CD4-positive, alpha-beta T cell treated with Interleukin-21 for 1 hour (primary cell): Measurements from ENCODE around the gene ADAMTSL5.
"Not testable (repeated sequence)": the region's sequence is repeated elsewhere in the genome, so short reads cannot be mapped to it uniquely, and the experiment has no call there.

ENCODE experiments used
- DNase-seq: peaks from one replicate; pipeline ENCODE4 v3.0.0-alpha.2; 2020

Gene ADAMTSL5

DNA sequence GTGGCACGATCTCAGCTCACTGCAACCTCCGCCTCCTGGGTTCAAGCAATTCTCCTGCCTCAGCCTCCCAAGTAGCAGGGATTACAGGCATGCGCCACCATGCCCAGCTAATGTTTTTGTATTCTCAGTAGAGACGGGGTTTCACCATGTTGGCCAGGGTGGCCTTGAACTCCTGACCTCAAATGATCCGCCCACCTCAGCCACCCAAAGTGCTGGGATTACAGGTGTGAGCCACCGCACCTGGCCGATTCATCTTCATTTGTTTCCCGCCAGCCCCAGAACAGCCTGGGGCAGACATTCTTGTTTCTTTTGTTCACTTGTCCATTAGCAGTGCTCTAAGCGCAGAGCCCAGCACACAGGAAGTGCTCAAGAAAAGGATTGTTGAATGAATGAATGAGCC is 35.8 kb downstream of the ADAMTSL5 start:
- not testable (repeated sequence) for DNase-seq

DNA sequence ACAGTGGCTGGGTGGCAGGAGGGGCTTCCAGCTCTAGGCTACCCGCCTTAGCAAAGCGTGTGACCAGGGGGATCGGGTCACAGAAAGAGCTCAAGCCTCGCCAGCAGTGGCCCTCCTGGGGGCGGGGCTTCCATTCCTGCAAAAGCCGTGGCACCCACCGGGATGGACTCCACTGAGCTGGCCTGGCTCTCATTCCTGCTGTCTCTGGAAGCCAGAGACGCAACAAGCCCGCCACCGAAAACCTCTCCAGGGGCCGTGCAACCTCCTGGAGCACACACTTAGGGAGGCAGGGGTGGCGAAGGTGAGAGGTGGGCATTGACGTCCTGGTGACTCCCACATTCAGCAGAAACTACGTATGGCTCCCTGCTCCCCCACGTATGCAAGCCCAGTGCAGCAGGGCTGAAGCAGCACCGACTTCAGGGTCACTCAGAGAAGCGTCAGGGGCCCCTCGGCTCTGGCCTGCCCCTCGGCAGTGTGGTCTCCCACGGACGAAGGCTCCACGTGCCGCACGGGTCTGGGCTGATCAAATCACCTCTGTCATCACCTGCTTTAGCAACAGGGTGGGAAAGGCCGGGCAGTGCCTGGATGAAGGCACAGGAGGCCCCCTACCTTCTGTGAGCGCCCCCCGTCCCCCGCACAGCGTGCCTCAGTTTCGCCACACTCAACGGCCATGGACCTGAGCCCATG is 36.9 kb downstream of the ADAMTSL5 start:
- no peak for DNase-seq

GRCh38 chr19:1474765-1475351 is 38.0 kb downstream of the ADAMTSL5 start:
- no peak for DNase-seq

DNA sequence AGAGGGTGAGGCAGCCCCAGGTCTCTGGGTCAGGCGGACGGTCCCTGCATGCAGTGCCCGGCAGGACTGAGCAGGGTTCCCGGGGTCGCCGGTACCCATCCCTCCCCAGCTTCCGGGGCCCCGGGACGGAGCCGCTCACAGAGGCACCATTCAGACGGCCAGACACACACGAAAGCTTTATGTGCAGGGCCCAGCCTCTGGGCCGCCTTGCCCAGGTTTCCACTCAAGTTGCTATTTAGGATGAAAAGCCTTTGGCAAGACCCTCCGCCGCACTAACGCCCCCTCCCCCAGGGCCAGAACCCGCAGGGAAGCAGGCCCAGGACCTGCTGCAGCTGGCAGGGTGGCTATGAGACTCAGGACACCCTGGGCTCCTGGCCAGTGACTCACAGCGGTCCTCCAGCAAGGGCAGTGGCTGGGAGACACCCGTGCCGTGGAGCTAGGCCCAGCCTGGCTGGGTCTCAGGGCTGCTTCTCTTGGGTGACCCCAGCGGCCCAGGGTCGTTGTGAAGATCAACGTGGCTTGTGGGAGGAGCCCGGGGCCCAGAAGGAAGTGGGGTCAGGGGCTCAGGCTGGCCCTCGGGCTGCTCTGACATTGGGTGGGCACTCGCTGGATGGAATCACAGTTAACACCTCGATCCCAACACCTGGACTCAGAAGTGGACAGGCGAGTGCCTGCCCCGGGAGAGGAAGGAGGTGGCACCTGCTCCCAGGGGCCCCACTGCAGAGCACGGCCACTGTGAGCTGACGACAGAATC is 38.6 kb downstream of the ADAMTSL5 start:
- no peak for DNase-seq

DNA sequence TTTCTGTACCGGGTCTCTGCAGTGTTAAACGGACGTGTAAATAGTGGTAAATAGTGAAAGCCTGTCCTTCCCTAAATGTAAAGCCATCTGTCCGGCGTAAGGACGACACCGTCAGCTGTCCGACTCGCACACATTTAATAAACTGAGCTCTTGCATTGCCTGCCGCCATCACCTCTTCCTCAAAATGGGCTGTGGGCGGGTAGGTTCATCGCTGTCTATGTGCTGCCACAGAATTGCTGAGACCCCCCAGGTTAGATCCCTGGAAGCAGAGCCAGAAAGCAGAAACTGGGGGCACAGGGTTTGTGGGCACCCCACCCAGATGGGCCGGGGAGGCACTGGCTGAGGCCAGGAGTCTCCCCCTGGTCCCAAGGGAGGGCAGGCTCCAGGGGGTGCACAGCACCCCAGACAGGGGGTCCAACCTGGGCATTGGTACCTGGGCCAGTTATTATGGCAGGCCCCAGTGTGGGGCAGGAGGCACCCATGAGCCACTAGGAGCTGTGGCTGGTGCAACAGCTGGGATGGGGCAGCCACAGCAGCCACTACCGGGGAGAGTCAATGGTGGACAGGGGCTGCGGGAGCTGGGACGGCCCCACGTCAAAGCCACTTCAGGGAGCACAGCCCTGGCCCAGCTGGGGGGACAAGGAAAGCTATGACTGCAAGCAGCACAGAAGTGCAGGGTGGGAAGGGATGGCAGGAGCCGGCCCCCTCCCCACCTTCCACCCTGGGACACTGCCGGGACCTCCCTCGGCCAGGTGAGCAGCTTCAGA is 39.6 kb downstream of the ADAMTSL5 start:
- DNase-seq = no peak

DNA sequence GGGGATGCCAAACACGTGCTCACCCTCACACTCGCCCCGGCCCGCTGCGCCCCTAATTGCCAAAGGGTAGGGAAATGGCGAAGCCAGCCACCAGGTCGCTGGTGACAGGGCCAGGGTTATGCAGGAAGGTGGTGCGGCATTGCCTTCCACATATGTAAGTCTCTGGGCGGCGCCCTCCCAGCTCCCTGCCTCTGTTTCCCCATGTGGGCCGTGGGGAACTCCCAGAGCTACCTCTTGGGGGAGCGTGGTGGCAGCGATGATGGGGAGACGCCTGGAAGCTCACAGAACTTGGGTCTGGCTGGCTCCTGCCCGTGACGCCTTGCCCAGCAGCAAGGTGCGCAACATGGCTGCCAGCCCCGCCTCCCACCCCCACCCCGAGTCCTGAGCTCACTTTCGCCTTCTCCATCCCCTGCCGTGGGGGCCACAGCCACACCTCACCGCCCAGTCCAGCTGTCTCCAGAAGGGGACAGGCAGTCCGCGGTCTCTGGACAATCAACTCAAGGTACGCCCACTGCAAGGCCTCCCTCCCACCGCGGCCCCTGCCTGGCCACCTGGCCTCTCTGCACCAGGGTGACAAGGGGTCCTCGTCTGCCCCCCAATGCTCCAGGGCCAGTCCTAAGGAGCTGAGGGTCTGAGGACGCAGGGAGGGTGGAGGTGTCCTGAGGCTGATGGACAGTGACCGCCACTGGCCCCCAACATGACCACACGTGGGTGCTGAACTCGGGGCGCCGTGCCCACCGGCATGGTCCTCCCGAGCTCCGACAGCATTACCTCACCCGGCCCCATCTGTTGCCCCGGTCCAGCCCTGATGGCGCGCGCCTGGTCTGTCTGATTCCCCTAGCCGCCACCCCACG is 40.4 kb downstream of the ADAMTSL5 start:
- no peak for DNase-seq

GRCh38 chr19:1471515-1472160 is 41.2 kb downstream of the ADAMTSL5 start:
- peak; percentile 22 for DNase-seq

DNA sequence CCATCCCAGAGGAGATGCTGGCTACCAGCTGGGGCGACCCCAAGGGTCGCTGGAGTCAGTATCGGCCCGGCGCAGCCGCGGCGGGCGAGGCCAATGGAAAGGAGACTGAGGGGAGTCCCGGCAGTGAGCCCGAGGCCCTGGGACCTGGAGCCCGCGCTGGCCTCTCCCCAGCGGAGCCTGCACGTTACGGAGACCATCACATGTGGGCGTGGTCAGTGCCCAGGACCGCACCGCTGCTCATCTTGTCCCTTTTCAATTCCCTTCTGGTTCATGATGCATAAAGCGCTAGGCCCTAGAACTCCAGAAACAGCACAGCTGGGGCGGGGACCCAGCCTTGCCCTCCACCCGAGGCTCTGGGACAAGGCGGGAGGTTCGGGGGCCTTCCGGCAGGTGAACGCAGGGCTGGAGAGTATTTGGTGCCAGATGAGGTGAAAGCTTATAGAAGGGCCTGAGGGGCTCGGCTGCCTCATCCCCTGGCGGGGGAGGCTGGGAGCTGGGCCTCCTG is 41.8 kb downstream of the ADAMTSL5 start:
- peak; percentile 17 for DNase-seq

- peak; percentile 78 for DNase-seq
Observed at GRCh38 chr19:1470305-1471009, 42.4 kb downstream of the ADAMTSL5 start.

GRCh38 chr19:1470055-1470304 is 42.8 kb downstream of the ADAMTSL5 start:
- no peak for DNase-seq

DNA sequence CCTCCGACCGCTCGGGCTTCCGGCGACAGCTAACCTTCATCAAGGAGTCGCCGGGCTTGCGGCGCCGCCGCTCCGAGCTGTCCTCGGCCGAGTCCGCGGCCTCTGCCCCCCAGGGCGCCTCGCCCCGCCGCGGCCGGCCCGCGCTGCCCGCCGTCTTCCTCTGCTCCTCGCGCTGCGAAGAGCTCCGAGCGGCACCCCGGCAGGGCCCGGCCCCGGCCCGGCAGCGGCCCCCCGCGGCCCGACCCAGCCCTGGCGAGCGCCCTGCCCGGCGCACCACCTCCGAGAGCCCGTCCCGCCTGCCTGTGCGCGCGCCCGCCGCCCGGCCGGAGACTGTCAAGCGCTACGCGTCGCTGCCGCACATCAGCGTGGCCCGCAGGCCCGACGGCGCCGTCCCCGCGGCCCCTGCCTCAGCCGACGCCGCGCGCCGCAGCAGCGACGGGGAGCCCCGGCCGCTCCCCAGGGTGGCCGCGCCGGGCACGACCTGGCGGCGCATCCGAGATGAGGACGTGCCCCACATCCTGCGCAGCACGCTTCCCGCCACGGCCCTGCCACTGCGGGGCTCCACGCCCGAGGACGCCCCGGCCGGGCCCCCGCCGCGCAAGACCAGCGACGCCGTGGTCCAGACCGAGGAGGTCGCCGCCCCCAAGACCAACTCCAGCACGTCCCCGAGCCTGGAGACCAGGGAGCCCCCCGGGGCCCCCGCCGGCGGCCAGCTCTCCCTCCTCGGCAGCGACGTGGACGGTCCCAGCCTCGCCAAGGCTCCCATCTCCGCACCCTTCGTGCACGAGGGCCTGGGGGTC is 43.4 kb downstream of the ADAMTSL5 start:
- peak; percentile 30 for DNase-seq

GRCh38 chr19:1468821-1469254 is 44.0 kb downstream of the ADAMTSL5 start:
- peak; percentile 24 for DNase-seq

DNA sequence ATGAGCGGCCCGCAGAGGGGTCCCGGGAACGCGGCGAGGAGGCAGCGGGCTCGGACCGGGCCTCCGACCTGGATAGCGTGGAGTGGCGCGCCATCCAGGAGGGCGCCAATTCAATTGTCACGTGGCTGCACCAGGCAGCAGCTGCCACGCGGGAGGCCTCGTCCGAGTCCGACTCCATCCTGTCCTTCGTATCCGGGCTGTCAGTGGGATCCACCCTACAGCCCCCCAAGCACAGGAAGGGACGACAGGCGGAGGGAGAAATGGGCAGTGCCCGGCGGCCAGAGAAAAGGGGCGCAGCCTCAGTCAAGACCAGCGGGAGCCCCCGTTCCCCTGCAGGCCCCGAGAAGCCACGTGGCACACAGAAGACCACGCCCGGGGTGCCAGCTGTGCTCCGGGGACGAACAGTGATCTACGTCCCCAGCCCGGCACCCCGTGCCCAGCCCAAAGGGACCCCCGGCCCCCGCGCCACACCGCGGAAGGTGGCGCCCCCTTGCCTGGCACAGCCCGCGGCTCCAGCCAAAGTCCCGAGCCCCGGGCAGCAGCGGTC is 44.5 kb downstream of the ADAMTSL5 start:
- no peak for DNase-seq

GRCh38 chr19:1467490-1468273 is 45.1 kb downstream of the ADAMTSL5 start:
- DNase-seq = no peak

DNA sequence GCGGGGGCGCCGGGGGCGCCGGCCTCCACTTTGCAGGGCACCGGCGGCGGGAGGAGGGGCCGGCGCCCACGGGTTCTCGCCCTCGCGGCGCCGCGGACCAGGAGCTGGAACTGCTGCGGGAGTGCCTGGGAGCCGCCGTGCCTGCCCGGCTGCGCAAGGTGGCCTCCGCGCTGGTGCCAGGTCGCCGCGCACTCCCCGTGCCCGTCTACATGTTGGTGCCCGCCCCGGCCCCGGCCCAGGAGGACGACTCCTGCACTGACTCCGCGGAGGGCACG is 45.7 kb downstream of the ADAMTSL5 start:
- no peak for DNase-seq

DNA sequence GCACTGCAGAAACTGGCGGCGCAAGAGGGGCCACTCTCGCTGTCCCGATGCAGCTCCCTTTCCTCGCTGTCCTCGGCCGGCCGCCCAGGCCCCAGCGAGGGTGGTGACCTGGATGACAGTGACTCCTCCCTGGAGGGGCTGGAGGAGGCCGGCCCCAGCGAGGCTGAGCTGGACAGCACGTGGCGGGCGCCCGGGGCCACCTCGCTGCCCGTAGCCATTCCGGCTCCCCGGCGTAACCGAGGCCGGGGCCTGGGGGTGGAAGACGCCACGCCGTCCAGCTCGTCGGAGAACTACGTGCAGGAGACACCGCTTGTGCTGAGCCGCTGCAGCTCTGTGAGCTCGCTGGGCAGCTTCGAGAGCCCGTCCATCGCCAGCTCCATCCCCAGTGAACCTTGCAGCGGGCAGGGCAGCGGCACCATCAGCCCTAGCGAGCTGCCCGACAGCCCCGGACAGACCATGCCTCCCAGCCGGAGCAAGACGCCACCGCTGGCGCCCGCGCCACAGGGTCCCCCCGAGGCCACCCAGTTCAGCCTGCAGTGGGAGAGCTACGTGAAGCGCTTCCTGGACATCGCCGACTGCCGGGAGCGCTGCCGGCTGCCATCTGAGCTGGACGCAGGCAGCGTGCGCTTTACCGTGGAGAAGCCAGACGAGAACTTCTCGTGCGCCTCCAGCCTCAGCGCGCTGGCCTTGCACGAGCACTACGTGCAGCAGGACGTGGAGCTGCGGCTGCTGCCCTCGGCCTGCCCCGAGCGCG is 46.2 kb downstream of the ADAMTSL5 start:
- no peak for DNase-seq

- no peak for DNase-seq
Observed at GRCh38 chr19:1466018-1466460, 46.8 kb downstream of the ADAMTSL5 start.

GRCh38 chr19:1465191-1466016 is 47.4 kb downstream of the ADAMTSL5 start:
- DNase-seq = peak; percentile 42
